HG02885 (cell line): ENCODE results near the gene PPM1L.

ENCODE experiments used
- ATAC-seq: cut with Tn5 transposase; IDR thresholded peaks from one replicate; pipeline ENCODE4 v1.9.1; 2021; ENCODE audit warnings: mild to moderate bottlenecking; ENCODE audit not compliant: unreplicated experiment, poor library complexity

Gene PPM1L

DNA sequence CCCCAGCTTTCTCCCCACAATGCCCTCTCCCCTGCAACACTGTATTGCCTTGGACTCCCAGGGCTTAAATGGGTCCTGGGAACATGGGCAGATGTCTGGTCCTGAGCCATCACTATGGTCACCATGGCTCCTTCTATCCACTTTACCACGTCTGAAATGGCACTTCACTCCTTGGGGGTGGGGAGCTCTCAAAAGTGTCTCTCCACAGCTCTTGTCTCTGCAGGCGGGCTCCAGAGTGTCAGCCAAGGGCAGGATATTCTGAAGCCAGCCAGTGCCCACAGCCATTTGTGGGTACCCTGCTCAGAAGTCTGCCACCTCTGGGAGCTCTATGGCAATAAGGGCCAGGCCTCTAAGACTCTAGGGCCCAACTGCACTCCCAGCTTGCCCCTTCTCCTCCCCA, 163.9 kb downstream of the PPM1L start:
- ATAC-seq = no peak

DNA sequence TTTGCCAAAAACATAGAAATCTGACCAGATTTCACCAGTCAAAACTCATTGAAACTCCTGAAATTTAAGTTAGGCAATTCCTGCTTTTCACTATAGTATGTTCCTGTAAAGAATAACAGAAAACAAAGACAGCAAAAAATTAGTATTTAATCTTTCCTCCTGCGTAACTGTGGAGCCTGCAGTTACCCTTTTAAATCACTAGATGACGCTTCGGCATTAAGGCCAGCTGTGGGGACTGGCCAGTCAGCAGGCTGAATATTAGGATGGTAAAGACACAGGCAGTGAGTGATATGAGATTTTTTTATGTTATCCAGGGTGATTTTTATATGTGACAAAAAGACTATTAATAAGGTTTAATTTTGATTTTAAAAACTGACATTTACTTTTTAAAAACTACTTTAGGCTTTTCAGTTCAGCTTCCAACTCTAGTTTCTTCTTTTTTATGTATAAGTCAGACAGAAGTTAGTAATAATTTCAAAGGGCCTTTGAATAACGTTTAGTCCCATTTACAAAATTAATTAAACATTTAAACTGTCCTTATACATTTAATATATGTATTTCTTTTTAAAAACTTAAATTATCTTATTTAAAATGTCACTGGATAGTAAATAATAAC, 165.1 kb downstream of the PPM1L start:
- peak; percentile 89 for ATAC-seq

DNA sequence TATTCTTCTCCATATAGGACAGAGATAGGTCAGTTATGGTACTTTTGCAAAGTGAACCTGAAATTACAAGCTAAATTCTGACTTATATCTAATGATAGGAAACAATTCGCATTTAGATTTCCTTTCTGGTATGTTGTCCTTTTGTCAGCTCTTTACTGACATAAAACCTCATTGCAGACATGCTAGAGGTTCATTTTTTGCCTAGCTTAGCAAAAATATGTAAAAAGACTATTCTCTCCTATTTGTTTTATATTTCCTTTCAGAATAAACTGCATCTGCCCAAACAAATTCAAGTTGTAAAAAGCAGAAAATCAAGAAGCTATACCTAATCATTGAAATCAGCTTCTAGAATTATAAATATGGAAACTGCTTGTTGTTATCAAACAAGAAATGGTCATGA, 168.7 kb downstream of the PPM1L start:
- no peak for ATAC-seq

DNA sequence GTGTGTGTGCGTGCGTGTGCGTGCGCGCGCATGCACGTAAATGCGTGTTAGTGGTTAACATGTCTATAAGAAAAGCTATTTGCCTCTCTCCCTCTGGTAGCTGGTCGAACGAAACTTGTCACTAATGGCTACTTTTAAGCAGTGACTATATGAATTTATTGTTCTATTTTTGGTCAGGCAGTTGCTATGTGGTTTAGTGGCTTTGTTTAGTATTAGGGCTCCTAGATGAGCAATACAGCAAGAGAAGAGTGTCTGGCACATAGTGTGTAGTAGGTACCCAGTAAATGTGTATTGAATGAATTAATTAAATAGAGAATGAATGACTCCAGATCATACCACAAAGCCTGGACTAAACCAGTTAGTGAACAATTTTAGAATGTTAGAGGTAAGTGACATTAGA, 171.6 kb downstream of the PPM1L start:
- no peak for ATAC-seq

DNA sequence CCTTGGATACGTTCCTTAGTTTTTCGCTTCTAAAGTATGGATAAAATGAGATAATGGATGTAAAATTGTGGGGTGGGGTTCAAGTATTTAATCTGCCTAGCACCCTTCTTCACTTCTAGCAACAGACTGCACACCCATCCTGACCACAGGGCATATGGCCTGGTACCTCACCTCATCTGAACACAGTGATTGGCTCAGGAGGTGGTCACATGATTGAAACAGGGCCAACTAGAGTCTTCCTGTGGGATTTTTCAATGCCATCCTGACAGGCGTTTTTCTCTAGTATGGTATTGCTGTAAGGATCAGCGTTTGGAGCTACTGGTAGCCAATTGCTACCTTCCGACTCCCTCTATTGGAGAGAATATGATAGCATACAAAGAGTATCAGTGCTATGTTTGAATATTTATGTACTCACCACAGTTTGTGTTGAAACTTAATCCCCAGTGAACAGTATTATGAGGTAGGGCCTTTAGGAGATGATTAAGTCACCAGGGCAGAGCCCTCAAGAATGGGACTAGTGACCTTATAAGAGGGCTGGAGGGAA, 172.2 kb downstream of the PPM1L start:
- no peak for ATAC-seq

DNA sequence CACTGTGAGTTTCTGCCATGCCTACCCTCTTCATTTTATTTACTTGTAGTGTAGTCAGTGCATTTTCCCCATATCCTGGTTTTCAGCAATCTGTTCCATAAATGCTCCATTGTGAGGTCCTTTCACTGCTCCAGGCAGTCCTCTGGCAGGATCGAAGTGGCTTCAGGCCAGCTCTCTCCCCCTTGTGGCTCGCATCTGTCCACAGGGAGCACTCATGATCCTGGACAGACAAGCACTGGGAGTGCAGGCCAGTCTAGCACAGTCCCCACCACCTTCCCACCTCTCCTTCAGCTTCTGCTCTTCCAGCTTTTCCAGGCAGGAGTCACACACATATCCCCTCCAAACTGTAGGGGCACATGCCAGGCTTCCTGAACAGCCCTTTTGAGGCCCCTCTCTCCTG, 173.6 kb downstream of the PPM1L start:
- ATAC-seq = no peak

DNA sequence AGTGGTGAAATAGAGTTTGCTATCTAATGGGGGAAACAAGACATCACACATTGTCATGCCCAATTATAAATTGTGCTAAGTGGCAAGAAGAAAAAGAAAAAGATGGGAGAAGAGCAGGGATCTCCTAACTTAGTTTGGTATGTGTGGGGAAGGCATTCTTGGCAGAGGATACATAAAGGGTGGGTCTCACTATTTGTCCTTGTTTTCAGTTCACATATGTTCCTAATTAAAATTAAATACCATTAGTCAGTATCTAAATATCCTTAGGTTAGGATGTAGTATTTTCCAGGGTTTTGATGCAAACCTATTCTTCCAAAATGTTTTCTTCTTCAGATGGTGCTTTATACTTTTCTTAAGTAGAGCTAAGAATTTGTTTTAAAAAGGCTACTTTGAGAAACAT, 175.4 kb downstream of the PPM1L start:
- ATAC-seq = no peak

DNA sequence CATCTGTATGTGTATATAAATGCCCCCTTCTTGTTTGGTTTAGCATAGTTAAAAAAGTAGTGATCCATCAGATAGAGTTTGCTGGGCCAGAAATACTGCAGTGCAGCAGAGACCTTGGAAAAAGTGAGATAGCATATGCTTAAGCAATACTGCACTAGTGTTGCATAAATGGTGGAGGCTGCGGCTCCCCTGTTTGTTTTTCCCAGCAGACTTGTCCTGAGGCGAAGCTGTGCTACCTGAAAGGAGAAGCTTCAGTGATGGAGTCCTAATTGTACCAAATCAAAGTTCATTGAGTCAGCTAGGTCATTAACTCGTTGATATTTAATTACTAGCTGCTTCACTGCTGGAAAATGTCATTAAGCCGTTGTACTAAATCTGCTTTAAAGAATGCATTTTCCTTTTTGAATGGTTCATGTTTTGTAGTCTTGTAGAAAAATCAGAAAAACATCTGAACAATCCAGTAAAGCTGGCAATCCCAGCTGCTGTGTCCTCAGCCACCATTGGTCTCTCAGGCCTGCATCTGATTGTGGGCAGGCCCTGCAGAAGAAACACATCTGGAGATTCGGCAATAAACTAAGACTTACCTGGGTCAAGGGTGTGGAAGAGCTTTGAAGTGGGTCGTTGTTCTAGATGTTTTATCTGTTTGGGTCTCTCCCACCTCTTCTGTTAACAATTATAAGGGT, 179.5 kb downstream of the PPM1L start:
- no peak for ATAC-seq

DNA sequence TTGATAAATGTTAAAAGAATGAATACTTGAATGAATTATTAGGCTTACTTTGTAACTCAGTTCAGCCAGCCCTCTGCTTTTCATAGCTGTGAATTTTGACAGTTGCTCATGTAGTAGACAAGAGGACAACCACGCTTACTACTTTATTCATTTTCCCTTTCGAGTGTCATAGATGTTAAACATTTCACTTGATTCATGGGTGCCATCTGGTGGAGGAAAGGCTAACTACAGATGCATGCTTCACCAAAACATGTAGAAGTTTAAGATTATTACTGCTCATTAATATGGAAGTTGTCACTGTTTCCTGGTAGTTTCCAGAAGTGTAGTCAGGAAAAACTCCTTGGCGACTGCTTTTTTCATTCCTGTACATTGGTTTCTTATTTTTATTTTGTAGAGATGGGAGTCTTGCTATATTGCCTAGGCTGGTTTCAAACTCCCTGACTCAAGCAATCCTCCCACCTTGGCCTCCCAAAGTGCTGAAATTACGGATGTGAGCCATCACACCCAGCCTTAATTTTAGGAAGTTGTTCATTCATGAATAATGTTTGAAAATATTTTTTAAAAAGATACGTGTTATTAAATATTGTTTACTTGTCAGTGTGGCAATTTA, 186.0 kb downstream of the PPM1L start:
- peak; percentile 98 for ATAC-seq

DNA sequence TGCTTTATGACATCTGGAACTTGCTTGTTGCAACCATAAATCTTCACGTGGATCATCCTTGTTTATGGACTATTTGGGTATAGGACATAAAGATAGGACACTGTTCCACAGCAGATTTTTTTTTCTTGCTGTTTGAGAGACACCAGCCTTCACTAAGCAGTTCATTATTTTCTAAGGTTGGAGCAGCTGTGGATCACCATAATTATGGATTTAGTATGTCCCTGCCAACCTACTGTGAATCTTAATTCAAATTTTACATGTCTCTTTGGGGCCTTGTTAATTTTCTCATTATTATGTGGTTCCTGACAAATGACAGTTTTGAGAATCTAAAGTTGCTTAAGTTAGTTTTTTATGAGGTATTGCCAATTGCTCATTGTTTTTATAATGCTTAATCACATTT, 188.0 kb downstream of the PPM1L start:
- no peak for ATAC-seq

DNA sequence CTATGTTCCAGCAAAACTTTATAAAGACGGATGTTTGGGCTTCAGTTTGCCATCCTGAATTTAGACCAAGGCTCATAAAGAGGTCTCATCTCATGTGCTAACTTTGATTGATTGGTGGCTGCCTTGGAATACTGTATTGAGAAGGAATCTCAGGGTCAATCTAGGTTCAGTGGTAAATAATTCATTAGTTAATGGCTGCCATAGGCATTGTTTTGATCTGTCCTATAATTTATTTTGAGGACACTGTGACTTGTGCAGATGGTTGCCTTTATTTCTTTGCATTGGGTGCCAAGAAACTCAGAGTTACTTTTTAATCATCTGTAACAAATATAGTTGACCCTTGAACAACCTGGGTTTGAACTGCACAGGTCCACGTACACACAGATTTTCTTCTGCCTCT, 189.3 kb downstream of the PPM1L start:
- no peak for ATAC-seq

DNA sequence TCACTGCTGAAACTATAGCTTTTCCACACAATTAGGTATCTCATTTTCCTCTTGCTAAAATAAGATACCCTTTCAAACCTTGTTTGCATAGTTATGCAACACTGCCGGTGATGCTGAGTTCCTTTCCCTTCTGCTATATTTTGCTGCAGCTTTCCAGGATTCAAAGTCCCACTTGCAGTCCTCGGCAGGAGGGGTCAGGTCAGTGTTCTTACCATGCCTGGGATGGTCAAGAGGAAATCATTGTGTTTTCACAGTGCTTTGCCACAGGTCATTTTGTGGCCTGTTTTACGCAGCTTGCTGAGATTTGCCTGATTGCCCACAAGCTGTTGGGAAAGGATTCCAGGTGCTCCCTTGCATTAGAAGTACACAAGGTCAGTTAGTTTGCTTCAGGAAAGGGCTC, 192.2 kb downstream of the PPM1L start:
- ATAC-seq = no peak

DNA sequence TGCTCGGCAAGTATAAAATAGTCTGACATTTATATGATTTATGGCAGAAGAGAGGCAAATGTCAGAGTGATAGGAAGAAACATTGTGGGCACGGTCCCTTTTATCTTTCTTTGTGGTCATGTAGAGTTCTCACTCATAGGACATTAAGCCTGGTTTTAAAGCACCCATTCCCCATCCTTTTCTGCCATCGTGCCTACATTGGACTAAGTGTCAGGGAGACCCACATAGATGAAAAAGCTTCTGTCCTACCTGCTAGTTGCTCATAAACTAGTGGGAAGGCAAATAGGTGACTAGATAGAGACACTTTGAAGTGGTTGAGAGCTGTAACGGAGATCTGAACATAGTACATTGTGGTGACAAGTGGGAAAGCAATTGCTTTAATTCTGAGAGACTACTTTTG, 193.4 kb downstream of the PPM1L start:
- no peak for ATAC-seq

DNA sequence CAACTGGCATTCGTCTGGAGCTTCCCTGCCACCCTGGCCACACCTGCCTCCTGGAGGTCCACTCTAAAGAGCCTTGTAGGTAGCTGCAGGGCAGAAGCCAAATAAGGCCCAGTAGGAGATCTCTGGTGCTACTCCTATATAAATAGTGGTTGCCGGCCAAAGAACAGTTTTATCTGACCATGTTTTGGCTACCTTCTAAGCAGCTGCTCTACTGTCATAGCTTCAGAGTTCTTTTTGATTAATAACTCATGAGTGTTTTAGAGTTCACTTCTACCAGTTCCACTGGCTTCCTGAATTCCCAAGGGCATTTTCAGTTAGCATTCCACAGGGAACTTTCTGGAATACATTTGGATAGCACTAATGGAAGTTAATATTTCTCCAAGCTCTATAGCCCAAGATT, 194.5 kb downstream of the PPM1L start:
- no peak for ATAC-seq

DNA sequence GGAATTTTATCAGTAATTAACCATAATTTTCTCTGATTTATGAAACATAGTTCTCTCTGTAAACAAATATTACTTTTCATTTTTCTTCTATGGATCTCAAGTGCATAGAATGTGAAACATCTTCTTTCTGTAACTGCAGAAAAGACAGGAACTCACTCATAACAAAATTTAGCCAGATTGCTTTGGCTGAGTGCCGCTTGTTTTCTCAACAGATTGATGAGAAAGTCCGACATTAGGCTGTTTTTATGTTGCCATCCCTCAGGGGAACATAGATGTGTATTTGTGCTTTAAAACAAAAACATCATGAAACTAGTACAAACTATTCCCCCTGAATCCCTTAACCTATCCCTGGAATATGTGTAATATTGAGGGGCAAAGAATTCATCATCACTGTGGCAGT, 194.9 kb downstream of the PPM1L start:
- ATAC-seq = no peak

DNA sequence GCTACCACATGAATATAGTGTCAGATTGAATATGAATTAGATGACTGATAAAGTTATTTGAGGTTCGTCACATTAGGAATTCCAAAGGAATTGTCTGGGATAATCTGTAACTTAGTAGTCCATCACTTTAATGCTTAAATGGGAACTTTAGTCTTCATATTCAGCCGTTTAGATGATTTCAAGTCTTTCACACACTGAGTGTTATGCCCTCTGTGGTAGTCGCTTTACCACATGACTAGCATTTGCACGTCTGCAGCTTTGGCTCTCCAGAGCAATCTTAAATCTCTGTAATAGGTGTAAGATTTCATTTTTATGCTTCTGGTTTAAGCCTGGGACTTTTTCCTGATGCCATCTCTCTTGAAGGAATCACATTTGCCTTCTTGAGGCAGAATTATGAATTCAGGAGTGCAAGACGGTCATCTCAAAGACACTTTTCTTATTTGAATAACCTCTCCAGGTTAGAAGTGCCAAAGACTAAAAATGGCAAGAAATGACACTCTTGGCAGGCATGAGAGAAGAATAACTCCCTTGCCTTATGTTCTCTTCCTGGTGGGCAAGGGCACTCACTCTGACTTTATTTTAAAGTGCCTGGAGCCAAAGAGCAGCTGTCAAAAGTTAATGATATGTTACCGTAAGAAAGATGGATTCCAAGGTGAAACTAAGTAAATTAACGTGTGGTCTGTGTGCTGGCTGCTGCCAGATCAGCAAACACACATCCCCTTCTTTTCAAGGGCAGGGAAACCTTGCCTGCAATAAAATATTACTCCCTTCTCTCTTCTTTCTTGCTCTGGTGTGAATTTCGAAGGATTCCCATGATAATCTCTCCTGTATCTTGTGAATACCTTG, 195.8 kb downstream of the PPM1L start:
- ATAC-seq = no peak

DNA sequence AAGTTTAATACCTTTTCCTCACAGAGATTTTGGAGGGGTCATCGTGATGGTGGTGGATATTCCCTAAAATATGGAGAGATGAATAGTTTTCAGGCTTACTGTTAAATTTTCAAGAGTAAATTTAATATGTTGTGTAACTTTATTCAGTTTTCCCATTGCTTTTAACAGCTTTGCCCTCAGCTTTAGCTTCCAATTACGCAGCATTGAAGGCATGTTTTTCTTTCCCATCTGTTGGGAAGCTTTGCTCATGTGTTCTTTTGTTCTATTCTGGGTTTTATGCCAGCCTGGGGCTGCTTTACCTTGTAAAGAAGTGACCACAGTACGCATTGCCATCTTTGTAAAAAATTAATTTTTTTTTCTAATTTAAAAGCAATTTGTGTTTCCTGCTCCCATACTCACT, 197.7 kb downstream of the PPM1L start:
- no peak for ATAC-seq

DNA sequence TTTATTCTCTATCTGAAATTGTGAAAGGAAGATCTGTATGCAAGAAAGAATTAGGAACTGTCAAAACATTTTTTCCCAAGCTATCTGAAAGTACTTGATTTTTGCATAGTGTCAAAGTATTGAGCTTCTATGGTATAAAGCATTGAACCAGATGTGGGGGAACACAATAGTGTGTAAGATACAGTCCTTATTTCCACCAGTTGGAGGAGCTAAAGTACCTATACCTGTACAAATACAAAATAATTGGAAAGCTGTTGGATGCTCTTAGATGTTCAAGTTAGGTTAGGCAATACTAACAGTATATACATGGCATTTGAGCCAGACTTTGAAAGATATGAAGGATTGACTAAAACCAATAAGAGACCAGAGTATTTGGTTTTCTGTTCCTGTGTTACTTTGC, 200.8 kb downstream of the PPM1L start:
- ATAC-seq = peak; percentile 91

DNA sequence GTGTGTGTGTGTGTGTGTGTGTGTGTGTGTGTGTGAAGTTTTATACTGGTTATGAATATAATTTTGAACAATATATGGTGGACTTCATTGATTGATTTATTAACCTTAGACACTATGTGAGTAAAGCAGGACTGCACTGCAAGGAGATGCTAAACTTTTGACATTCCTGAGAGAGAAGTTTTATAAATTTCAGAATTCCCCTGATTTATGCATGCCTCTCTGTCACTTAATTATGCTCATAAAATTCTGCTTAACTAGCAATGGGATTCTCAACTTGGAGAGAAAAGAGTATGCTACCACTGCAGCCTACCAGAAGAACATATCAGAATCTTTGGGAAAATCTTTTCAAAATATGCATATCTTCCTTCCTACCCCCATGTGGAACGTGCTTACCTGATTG, 204.5 kb downstream of the PPM1L start:
- ATAC-seq = no peak

DNA sequence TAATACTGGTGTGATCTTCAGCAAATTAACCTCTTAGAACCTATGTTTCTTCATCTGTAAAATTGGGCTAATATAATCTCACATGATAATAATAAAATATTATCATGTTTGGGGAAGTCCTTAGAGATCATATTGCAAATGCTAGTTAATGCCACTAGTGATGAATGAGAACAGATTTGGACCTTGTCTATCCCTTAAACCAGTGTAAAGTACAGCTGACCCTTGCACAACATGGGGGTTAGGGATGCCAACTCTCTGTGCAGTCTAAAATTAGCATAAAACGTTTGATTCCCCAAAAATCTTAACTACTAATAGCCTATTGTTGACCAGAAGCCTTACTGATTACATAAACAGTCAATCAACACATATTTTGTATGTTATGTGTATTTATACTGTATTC, 207.9 kb downstream of the PPM1L start:
- no peak for ATAC-seq

DNA sequence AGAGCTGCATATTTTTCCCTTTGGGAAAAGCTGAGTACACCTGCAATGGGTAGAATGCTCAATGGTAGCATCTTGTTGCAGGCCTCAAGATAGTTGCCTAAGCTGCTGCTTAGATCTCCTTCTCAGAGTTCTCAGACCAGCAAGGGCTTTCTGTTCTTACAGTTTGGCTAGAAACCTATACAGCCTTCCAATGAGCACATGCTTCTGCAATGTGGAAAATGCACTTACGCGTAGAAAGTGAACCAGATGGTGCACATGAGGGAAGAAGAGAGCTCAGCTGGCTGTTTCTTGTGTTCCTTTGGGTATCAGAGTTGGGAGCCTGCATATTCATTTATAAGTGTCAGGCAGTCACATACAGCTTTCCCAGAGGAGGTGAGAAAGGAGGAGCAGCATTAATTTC, 212.7 kb downstream of the PPM1L start:
- ATAC-seq = no peak
